Measurements from ENCODE around the gene NT5C3B. TPM values are rescaled to one million over a fixed set of nuclear protein-coding genes. Genes with fewer than 3 reads are reported as not detected.
A peak's percentile ranks its signal among the peaks of the same experiment; 100 is the strongest.

The NT5C3B gene
- total RNA-seq, 3 donors from 2014 or later = 50.2 to 83.9 (median 60.6) TPM

DNA sequence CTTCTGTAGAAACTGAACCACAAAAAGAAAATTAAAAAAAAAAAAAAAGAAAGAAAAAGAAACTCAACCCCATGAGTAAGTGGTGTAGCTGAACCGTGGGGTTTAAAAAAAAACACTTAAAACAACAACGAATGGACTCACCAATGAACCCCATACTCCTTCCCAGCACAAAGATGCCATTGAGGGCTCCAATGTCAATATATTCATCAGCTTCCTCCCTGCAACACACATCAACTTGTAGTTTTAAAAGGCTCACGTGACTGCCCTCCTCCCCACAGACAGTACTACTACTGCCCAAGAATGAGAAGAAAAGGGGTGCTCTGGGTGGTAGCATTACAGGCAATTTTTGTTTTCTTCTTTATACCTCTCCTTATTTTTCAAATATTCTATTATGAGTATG is 32.5 kb upstream of the NT5C3B start:
- Histone ChIP-seq H3K9me3 (no peaks in the 10 kb centered on the region), H3K36me3 (no peaks in the 10 kb centered on the region), H3K27ac (no peak overlapping the region), H3K4me1 (peaks cover 5 to 8% of the 10 kb centered on the region in 2 donors), H3K4me3 (no peak overlapping the region), H3K27me3 (no peaks in the 10 kb centered on the region)
- intact Hi-C loops (cut with DNase I; ENCODE audit: low total_unique reads) = no loop called here
- TF ChIP-seq POLR2AphosphoS5 (IDR thresholded peaks at IDR 0.05) = no peak
- TF ChIP-seq, protein P1, sequence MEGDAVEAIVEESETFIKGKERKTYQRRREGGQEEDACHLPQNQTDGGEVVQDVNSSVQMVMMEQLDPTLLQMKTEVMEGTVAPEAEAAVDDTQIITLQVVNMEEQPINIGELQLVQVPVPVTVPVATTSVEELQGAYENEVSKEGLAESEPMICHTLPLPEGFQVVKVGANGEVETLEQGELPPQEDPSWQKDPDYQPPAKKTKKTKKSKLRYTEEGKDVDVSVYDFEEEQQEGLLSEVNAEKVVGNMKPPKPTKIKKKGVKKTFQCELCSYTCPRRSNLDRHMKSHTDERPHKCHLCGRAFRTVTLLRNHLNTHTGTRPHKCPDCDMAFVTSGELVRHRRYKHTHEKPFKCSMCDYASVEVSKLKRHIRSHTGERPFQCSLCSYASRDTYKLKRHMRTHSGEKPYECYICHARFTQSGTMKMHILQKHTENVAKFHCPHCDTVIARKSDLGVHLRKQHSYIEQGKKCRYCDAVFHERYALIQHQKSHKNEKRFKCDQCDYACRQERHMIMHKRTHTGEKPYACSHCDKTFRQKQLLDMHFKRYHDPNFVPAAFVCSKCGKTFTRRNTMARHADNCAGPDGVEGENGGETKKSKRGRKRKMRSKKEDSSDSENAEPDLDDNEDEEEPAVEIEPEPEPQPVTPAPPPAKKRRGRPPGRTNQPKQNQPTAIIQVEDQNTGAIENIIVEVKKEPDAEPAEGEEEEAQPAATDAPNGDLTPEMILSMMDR (IDR thresholded peaks at IDR 0.05) = no peak
- TF ChIP-seq POLR2A (IDR thresholded peaks at IDR 0.05) = no peak
- DNase-seq (ENCODE audit: low spot score in 2 of 2) = no peak

DNA sequence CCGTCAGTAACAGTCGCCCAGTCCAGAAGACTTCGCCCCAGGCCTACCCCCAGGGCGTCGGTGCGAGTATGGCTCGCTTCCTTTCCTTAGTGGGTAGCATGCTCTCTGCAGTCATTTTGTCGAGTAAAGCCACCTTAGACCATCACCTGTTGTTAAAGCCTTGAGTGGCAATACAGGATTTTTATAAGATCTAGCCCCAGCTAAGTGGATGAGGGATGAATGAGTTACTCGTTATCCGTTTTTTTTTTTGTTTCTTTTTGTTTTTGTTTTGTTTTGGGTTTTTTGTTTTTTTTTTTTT is 29.5 kb upstream of the NT5C3B start:
- Histone ChIP-seq H3K27me3 (no peaks in the 10 kb centered on the region), H3K9me3 (no peaks in the 10 kb centered on the region), H3K4me1 (peaks cover 9 to 12% of the 10 kb centered on the region in 2 donors), H3K27ac (peak overlapping the region; percentile 93 to 98), H3K4me3 (peak overlapping the region; percentile 96 to 98 (median 97)), H3K36me3 (no peaks in the 10 kb centered on the region)
- TF ChIP-seq, protein P1 (IDR thresholded peaks at IDR 0.05) = no peak
- TF ChIP-seq POLR2AphosphoS5 (IDR thresholded peaks at IDR 0.05) = peak in 2 of 3 donors; percentile 0 to 11
- no peak for DNase-seq (ENCODE audit: low spot score in 2 of 2)
- intact Hi-C loops (cut with DNase I; ENCODE audit: low total_unique reads) = no loop called here

DNA sequence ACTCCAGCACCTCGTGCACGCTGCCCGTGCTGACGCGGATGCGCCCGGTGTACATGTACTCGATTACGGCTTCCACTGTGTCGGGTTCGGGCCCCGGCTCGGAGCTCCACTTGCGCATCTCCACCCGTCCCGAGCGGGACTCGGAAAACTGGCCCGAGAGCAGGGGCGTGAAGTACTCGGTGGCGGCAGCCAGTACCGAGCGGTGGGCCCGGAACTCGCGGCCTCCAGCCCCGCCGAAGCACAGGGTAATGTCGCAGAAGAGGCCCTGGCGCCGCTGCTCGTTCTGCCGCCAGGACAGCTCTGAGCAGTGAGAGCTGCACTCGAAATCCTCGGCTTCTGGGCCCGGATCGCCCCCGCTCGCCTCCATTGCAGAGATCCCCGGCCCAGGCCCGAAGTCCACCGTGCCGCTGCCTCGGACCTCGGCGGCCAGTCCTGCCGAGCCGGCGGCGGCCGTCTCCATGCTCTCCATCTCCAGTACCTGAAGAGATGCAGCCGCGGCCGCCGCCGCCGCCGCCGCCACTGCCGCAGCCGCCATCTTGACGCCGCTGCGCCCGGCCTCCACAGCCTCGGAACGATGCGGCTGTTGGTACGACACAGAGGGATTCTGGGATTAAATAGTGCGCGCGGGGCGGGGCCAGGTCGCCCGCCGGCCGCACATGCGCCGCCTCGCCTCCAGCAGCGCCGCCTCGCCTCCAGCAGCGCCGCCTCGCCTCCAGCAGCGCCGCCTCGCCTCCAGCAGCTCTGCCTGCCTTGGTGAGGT is 29.0 kb upstream of the NT5C3B start, which contains the start of gene KLHL11:
Gene KLHL11 (minus strand): TSS at position 588 of the 760 bp plus-strand sequence. CDS start 53 bp downstream, at position 535.
- TF ChIP-seq POLR2A (IDR thresholded peaks at IDR 0.05) = no peak
- TF ChIP-seq POLR2AphosphoS5 (IDR thresholded peaks at IDR 0.05) = peak; percentile 81 to 84 (median 82)
- TF ChIP-seq, protein P1 (IDR thresholded peaks at IDR 0.05) = peak in 2 of 3 donors; percentile 9
- peaks cover 9 to 12% of the 10 kb centered on the region in 2 donors for H3K4me1 ChIP-seq

DNA sequence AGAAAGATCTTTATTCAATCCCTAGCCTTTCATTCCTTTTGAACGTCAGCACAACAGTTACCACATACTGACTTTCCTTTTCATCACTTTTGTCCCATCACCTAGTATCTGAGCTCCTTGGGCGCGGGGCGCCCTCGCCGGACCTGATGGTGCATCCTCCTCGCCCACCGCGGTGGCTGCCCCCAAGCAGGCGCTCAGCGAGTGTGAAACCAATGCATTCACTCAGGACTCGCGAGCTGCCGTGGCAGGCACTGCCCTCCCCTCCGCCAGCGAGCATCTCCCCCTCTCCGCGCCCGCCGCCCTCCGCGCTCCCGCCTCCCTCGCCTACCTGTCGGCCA is 28.4 kb upstream of the NT5C3B start:
- intact Hi-C loops (cut with DNase I; ENCODE audit: low total_unique reads) = no loop called here
- TF ChIP-seq POLR2A (IDR thresholded peaks at IDR 0.05) = no peak
- no peak for TF ChIP-seq POLR2AphosphoS5 (IDR thresholded peaks at IDR 0.05)
- TF ChIP-seq, protein P1 (IDR thresholded peaks at IDR 0.05) = no peak
- Histone ChIP-seq H3K4me1 (peaks cover 9 to 12% of the 10 kb centered on the region in 2 donors), H3K4me3 (peak overlapping the region; percentile 96 to 98 (median 97)), H3K9me3 (no peaks in the 10 kb centered on the region), H3K27me3 (no peaks in the 10 kb centered on the region), H3K27ac (peak overlapping the region; percentile 93 to 98), H3K36me3 (no peaks in the 10 kb centered on the region)
- peak in 1 of 2 donors; percentile 41 for DNase-seq (ENCODE audit: low spot score in 2 of 2)

More for the DNA sequence above, 29.0 kb upstream of the NT5C3B start, which contains the start of gene KLHL11:
- H3K27ac ChIP-seq = peak within 1 kb of the TSS; percentile 93 to 98
- intact Hi-C loops (cut with DNase I; ENCODE audit: low total_unique reads) = no loop called here
- H3K27me3 ChIP-seq = no peaks in the 10 kb centered on the region
- H3K36me3 ChIP-seq = no peaks in the 10 kb centered on the region
- peak within 1 kb of the TSS; percentile 96 to 98 (median 97) for H3K4me3 ChIP-seq
- no peaks in the 10 kb centered on the region for H3K9me3 ChIP-seq
- DNase-seq (ENCODE audit: low spot score in 2 of 2) = peak; percentile 82 to 87

DNA sequence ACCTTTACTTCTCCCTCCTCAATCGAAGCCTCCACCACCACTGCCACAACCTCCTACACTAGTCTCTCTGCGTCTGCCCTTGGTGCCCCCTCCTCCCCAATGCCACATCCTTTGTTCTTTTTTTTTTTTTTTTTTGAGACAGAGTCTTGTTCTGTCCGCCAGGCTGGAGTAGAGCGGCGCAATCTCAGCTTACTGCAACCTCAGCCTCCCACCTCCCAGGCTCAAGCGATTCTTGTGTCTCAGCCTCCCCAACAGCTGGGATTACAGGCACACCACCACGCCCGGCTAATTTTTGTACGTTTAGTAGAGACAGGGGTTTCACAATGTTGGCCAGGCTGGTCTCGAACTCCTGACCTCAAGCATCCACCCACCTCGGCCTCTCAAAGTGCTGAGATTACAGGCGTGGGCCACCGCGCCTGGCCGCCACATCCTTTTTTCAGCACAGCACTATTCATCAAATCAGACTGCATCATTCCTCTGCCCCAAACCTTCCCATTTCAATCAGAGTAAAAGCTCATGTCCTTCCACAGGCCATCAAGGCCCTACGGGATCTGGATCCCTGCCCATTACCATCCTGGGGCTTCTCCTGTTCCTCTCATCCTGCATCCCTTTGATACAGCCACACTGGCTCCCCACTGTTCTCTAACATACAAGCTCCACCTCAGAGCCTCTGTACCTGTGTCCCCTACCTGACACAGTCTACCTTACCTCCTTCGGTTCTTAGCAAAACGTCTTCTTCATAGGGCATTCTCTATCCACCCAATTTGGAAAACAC is 27.2 kb upstream of the NT5C3B start:
- Histone ChIP-seq H3K27me3 (no peaks in the 10 kb centered on the region), H3K4me1 (peaks cover 9 to 12% of the 10 kb centered on the region in 2 donors), H3K36me3 (no peaks in the 10 kb centered on the region), H3K4me3 (peak overlapping the region in 2 of 3 donors; percentile 96 to 98), H3K27ac (no peak overlapping the region), H3K9me3 (no peaks in the 10 kb centered on the region)
- no peak for DNase-seq (ENCODE audit: low spot score in 2 of 2)
- intact Hi-C loops (cut with DNase I; ENCODE audit: low total_unique reads) = no loop called here
- no peak for TF ChIP-seq POLR2AphosphoS5 (IDR thresholded peaks at IDR 0.05)
- TF ChIP-seq, protein P1 (IDR thresholded peaks at IDR 0.05) = no peak
- no peak for TF ChIP-seq POLR2A (IDR thresholded peaks at IDR 0.05)
